A549 (cell line): ENCODE data around the gene COQ9. TPM values are rescaled to one million over a fixed set of nuclear protein-coding genes. Genes with fewer than 3 reads are reported as not detected.
A peak's percentile ranks its signal among the peaks of the same experiment; 100 is the strongest.

Experiments
- ATAC-seq, 2 experiments: fragments of 200-7000 bp in 1 of 2; fragments of >200 bp in 1 of 2; cut with Nextera tagmentation in 1 of 2; cut with Tn5 transposase in 1 of 2; 3 replicates each; pipeline versions ENCODE4 v1.8.0 to v1.9.1; 2018 to 2020; ENCODE audit warnings: mild to moderate bottlenecking in 1 of 2, moderate library complexity in 1 of 2
- CTCF ChIA-PET: fragments of 300-600 bp; sonication (Branson Sonifier 250); formaldehyde crosslinking; extraction: SDS; loops from one replicate; lab custom pipeline; 2021; ENCODE audit warnings: antibody characterized with exemption, inconsistent platforms; lab: Yijun Ruan, JAX
- POLR2A ChIA-PET: fragments of 350-600 bp; formaldehyde crosslinking; extraction: SDS; loops from one replicate; lab custom pipeline; 2021; ENCODE audit warnings: antibody characterized with exemption, inconsistent platforms; lab: Yijun Ruan, JAX
- DNase-seq, 2 experiments: peaks; one replicate each; pipeline versions ENCODE4 v3.0.0 to v3.0.0-alpha.2; 2011 to 2016; ENCODE audit warnings: low read depth in 1 of 2, low spot score in 1 of 2
- FAIRE-seq: peaks from 2 replicates; lab custom pipeline; 2011; peaks lifted over from hg19 to GRCh38; lab: Jason Lieb, UNC
- H3K27ac ChIP-seq, 2 experiments: fragments of >200 bp; sonication (Bioruptor Twin); formaldehyde crosslinking; 3 replicates each; pipeline ENCODE4 v1.5.1; 2016 to 2017
- H3K4me1 ChIP-seq: fragments of >200 bp; sonication (Bioruptor Twin); formaldehyde crosslinking; 3 replicates; pipeline ENCODE4 v1.6.1; 2016
- H3K4me2 ChIP-seq: fragments of >200 bp; sonication (Bioruptor Twin); formaldehyde crosslinking; 3 replicates; pipeline ENCODE4 v1.6.1; 2016
- H3K4me3 ChIP-seq: fragments of >200 bp; sonication (Bioruptor Twin); formaldehyde crosslinking; 3 replicates; pipeline ENCODE4 v1.5.1; 2016
- H3K9me3 ChIP-seq: fragments of >200 bp; sonication (Bioruptor Twin); formaldehyde crosslinking; 3 replicates; pipeline ENCODE4 v1.6.1; 2016
- BHLHE40 ChIP-seq: IDR thresholded peaks from 2 replicates; pipeline ENCODE4 v1.6.1; 2012; ENCODE audit warnings: low read depth, low read length, inconsistent platforms
- CHD4 ChIP-seq: fragments of 200-600 bp; sonication (generic); IDR thresholded peaks from 2 replicates; pipeline ENCODE4 v1.6.1; 2016; ENCODE audit warnings: antibody characterized with exemption, mild to moderate bottlenecking, borderline replicate concordance
- EHF ChIP-seq: fragments of 250-450 bp; sonication (Bioruptor Pico); IDR thresholded peaks from 2 replicates; pipeline ENCODE4 v1.5.0; 2020; ENCODE audit warnings: mild to moderate bottlenecking
- EP300 ChIP-seq, 2 experiments: fragments of >200 bp; sonication (Bioruptor Twin); formaldehyde crosslinking; IDR thresholded peaks; 2 replicates in 1 of 2; 3 replicates in 1 of 2; pipeline ENCODE4 v1.6.1; 2016 to 2017
- ESRRA ChIP-seq: fragments of 150-350 bp; IDR thresholded peaks from 2 replicates; pipeline ENCODE4 v1.6.1; 2014; ENCODE audit warnings: mild to moderate bottlenecking, low read length, borderline replicate concordance
- HEYL ChIP-seq: fragments of 250-450 bp; sonication (Bioruptor Pico); IDR thresholded peaks from 2 replicates; pipeline ENCODE4 v1.8.0; 2021; ENCODE audit warnings: mild to moderate bottlenecking, moderate library complexity
- HOXA7 ChIP-seq: fragments of 250-450 bp; sonication (Bioruptor Pico); IDR thresholded peaks from 2 replicates; pipeline ENCODE4 v1.5.0; 2020; ENCODE audit warnings: mild to moderate bottlenecking, moderate library complexity
- HOXB13 ChIP-seq: fragments of 250-450 bp; sonication (Bioruptor Pico); IDR thresholded peaks from 2 replicates; pipeline ENCODE4 v1.5.0; 2020; ENCODE audit warnings: low read depth, mild to moderate bottlenecking, moderate library complexity
- JUN ChIP-seq, 2 experiments: fragments of >200 bp; sonication (Bioruptor Twin); formaldehyde crosslinking; IDR thresholded peaks; 2 replicates in 1 of 2; 3 replicates in 1 of 2; pipeline ENCODE4 v1.6.1; 2016 to 2017
- KDM5A ChIP-seq: fragments of 200-600 bp; sonication (generic); IDR thresholded peaks from 2 replicates; pipeline ENCODE4 v1.6.1; 2016; ENCODE audit warnings: antibody characterized with exemption, mild to moderate bottlenecking
- MAZ ChIP-seq: fragments of 150-350 bp; IDR thresholded peaks from 2 replicates; pipeline ENCODE4 v1.6.1; 2014; ENCODE audit warnings: antibody characterized with exemption, low read depth, low read length, borderline replicate concordance
- NPAS2 ChIP-seq: fragments of 250-450 bp; sonication (Bioruptor Pico); IDR thresholded peaks from 2 replicates; pipeline ENCODE4 v1.8.0; 2022; ENCODE audit warnings: mild to moderate bottlenecking, moderate library complexity, borderline replicate concordance
- POLR2A ChIP-seq: IDR thresholded peaks from 2 replicates; pipeline ENCODE4 v1.6.1; 2012; ENCODE audit warnings: mild to moderate bottlenecking, low read length
- POLR2AphosphoS2 ChIP-seq: conservative IDR thresholded peaks from 2 replicates; pipeline ENCODE4 v1.6.1; 2012; ENCODE audit warnings: low read length, improper control_type of control experiment, inconsistent platforms
- RAD21 ChIP-seq, 2 experiments: fragments of >200 bp in 1 of 2; sonication (Bioruptor Twin) in 1 of 2; formaldehyde crosslinking in 1 of 2; IDR thresholded peaks in 1 of 2; conservative IDR thresholded peaks in 1 of 2; 2 replicates in 1 of 2; 3 replicates in 1 of 2; pipeline ENCODE4 v1.6.1; 2012 to 2018; ENCODE audit warnings: inconsistent platforms in 1 of 2
- SMC3 ChIP-seq: fragments of >200 bp; sonication (Bioruptor Twin); formaldehyde crosslinking; IDR thresholded peaks from 3 replicates; pipeline ENCODE4 v1.6.1; 2018; ENCODE audit warnings: inconsistent platforms
- SREBF2 ChIP-seq: fragments of 450-650 bp; IDR thresholded peaks from 2 replicates; pipeline ENCODE4 v1.6.1; 2014; ENCODE audit warnings: mild to moderate bottlenecking, moderate library complexity
- TFCP2L1 ChIP-seq: fragments of 250-450 bp; sonication (Bioruptor Pico); IDR thresholded peaks from 2 replicates; pipeline ENCODE4 v1.5.0; 2021; ENCODE audit warnings: mild to moderate bottlenecking
- ZNF302 ChIP-seq: fragments of 250-450 bp; sonication (Bioruptor Pico); IDR thresholded peaks from 2 replicates; pipeline ENCODE4 v1.9.0; 2021; ENCODE audit warnings: inconsistent platforms, mild to moderate bottlenecking, moderate library complexity
- ZSCAN20 ChIP-seq: fragments of 250-450 bp; sonication (Bioruptor Pico); IDR thresholded peaks from 2 replicates; pipeline ENCODE4 v1.8.0; 2022; ENCODE audit warnings: mild to moderate bottlenecking, moderate library complexity
- WGBS: methylation state at CpG from one replicate; pipeline ENCODE4 v1.1.6; 2017; ENCODE audit errors: missing lambda C conversion rate; 5-methylcytosine and 5-hydroxymethylcytosine counted together
- polyA plus RNA-seq, 4 experiments: library from polyadenylated mRNA; depleted of rRNA in 3 of 4; stranded (reverse); fragments of >200 nt; fragmentation: RNase III in 1 of 4; extraction: RNeasy Plus Mini Kit Qiagen cat#74134 plus additional on column Dnase treatment in 1 of 4; gene quantifications; 2 replicates in 3 of 4; 3 replicates in 1 of 4; pipeline ENCODE4 v1.2.3, GENCODE V29; 2011 to 2017
- TF ChIP-seq, protein P1 (sequence below): fragments of 200-600 bp; sonication (generic); IDR thresholded peaks from 2 replicates; pipeline ENCODE4 v1.6.1; 2016; ENCODE audit warnings: antibody characterized with exemption, mild to moderate bottlenecking, moderate library complexity
- TF ChIP-seq, protein P2 (sequence below): IDR thresholded peaks from 2 replicates; pipeline ENCODE4 v1.6.1; 2012; ENCODE audit warnings: low read depth, borderline replicate concordance
- TF ChIP-seq, protein P3 (sequence below): fragments of 150-350 bp; IDR thresholded peaks from 2 replicates; pipeline ENCODE4 v1.6.1; 2014; ENCODE audit warnings: low read depth, mild to moderate bottlenecking, low read length
- TF ChIP-seq, protein P4 (sequence below): IDR thresholded peaks from 2 replicates; pipeline ENCODE4 v1.6.1; 2012
- TF ChIP-seq, protein P5 (sequence below): fragments of 450-650 bp; IDR thresholded peaks from 2 replicates; pipeline ENCODE4 v1.6.1; 2014; ENCODE audit warnings: antibody characterized with exemption

Gene COQ9
- polyA plus RNA-seq, 2 of the 4 experiments (the other 2 are of a cell fraction): 47.2 to 109 TPM

DNA sequence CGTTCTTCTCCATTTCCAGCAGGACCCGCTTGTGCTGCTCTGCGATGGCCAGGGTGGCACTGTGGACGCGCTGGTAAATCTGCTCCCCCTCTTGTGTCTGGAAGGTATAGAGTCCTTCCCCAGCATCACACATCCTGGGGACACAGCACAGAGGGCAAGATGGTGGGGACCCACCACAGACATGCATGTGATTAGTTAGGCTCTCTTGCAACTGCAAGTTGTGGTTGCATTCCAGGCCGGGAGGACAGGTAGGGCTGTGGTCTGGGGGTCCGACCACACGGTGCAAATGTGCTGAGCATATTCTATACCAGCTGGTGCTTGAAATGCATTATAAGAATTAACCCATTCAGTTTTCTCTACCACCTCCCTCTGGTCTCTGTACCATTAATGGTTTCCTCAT is 26.6 kb downstream of the COQ9 start:
- peak overlapping the region; percentile 96 to 98 for H3K27ac ChIP-seq
- H3K9me3 ChIP-seq: no peaks in the 10 kb centered on the region
- no peak overlapping the region for H3K4me3 ChIP-seq
- H3K4me2 ChIP-seq: peak overlapping the region; percentile 87; the same call in 2 of the 3 replicates
- DNase-seq (no peak), ATAC-seq (no peak), FAIRE-seq (no peak)
- ChIA-PET CTCF (interaction anchor here (1.5 to 8.4 kb wide), 6 partner anchors 9 to 174 kb away, joined by 5 to 70 read pairs (median 17); partner anchors contain the start of genes DOK4 and POLR2C), POLR2A (no interaction called here)
- TF ChIP-seq CHD4 (no peak), HOXB13 (CRISPR knock-in tag) (no peak), TFCP2L1 (no peak), KDM5A (no peak), EHF (no peak), ESRRA (no peak), HOXA7 (CRISPR knock-in tag) (no peak), HEYL (CRISPR knock-in tag) (no peak), ZNF302 (no peak), POLR2A (no peak), ZSCAN20 (CRISPR knock-in tag) (no peak), SMC3 (no peak)
- TF ChIP-seq, protein P1, sequence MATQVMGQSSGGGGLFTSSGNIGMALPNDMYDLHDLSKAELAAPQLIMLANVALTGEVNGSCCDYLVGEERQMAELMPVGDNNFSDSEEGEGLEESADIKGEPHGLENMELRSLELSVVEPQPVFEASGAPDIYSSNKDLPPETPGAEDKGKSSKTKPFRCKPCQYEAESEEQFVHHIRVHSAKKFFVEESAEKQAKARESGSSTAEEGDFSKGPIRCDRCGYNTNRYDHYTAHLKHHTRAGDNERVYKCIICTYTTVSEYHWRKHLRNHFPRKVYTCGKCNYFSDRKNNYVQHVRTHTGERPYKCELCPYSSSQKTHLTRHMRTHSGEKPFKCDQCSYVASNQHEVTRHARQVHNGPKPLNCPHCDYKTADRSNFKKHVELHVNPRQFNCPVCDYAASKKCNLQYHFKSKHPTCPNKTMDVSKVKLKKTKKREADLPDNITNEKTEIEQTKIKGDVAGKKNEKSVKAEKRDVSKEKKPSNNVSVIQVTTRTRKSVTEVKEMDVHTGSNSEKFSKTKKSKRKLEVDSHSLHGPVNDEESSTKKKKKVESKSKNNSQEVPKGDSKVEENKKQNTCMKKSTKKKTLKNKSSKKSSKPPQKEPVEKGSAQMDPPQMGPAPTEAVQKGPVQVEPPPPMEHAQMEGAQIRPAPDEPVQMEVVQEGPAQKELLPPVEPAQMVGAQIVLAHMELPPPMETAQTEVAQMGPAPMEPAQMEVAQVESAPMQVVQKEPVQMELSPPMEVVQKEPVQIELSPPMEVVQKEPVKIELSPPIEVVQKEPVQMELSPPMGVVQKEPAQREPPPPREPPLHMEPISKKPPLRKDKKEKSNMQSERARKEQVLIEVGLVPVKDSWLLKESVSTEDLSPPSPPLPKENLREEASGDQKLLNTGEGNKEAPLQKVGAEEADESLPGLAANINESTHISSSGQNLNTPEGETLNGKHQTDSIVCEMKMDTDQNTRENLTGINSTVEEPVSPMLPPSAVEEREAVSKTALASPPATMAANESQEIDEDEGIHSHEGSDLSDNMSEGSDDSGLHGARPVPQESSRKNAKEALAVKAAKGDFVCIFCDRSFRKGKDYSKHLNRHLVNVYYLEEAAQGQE: no peak
- TF ChIP-seq, protein P2, sequence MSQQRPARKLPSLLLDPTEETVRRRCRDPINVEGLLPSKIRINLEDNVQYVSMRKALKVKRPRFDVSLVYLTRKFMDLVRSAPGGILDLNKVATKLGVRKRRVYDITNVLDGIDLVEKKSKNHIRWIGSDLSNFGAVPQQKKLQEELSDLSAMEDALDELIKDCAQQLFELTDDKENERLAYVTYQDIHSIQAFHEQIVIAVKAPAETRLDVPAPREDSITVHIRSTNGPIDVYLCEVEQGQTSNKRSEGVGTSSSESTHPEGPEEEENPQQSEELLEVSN: no peak
- H3K4me1 ChIP-seq: peaks cover 97% of the 10 kb centered on the region
- WGBS: 81% methylated on average over 7 of the region's 8 CpGs

DNA sequence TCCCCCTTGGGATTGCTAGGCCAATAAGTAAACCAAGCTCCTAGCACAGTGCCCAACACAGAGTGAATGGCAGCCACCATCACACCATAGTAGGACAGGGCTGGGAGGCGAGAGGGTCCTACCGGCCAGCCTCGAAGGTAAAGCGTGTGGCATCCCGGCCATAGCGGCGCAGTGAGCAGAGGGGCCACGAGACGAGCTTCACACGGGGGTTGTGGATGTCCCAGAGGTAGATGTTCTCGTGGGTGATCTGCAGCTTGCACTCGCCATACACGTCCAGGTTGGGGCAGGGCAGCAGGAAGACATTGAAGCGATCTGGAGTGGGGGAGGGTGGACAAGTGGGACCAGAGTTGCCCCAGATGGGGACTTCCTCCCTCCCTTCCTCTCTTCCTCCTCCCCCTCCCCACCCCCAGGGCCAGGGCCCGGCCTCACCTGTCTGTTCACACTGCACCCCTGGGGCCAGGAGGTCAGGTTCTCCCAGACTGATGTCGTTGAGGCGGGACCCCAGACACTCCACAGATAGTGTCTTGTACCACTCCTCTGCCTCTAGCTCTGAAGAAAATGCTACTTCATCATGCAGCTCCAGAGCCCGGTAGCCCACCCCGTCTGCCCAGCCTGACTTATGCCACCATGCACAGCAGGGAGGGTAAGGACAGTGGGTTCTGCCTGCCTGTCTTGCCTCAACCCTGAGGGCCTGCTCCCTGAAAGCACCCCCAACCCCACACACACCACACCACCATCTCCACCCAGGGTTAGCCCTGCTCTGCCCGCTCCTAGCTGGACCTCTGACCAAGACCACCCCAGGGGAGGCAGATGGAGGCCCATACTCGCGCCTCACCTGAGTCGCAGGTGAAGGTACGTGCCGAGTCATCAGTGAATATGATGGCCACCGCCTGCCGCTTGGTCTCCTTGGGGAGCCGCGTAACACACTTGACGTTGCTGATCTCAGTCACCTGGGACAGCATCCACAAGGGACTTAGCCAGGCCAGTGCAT is 27.7 kb downstream of the COQ9 start:
- POLR2A ChIA-PET: no interaction called here
- H3K27ac ChIP-seq: peak overlapping the region; percentile 96 to 98
- no peak for DNase-seq
- peaks cover 97% of the 10 kb centered on the region for H3K4me1 ChIP-seq
- WGBS: 90% methylated on average over 30 of the region's 30 CpGs
- TF ChIP-seq POLR2AphosphoS2: no peak
- TF ChIP-seq, protein P3, sequence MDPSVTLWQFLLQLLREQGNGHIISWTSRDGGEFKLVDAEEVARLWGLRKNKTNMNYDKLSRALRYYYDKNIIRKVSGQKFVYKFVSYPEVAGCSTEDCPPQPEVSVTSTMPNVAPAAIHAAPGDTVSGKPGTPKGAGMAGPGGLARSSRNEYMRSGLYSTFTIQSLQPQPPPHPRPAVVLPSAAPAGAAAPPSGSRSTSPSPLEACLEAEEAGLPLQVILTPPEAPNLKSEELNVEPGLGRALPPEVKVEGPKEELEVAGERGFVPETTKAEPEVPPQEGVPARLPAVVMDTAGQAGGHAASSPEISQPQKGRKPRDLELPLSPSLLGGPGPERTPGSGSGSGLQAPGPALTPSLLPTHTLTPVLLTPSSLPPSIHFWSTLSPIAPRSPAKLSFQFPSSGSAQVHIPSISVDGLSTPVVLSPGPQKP: no peak
- TF ChIP-seq, protein P4, sequence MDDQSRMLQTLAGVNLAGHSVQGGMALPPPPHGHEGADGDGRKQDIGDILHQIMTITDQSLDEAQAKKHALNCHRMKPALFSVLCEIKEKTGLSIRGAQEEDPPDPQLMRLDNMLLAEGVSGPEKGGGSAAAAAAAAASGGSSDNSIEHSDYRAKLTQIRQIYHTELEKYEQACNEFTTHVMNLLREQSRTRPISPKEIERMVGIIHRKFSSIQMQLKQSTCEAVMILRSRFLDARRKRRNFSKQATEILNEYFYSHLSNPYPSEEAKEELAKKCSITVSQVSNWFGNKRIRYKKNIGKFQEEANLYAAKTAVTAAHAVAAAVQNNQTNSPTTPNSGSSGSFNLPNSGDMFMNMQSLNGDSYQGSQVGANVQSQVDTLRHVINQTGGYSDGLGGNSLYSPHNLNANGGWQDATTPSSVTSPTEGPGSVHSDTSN: no peak
- TF ChIP-seq BHLHE40: no peak
- no peak for TF ChIP-seq SREBF2
- no peak for TF ChIP-seq MAZ
- TF ChIP-seq NPAS2 (CRISPR knock-in tag): no peak
- no peak for TF ChIP-seq TFCP2L1
- no peak for TF ChIP-seq EP300 (IDR thresholded peaks at IDR 0.05)
- TF ChIP-seq HOXA7 (CRISPR knock-in tag): no peak
- TF ChIP-seq, protein P5, sequence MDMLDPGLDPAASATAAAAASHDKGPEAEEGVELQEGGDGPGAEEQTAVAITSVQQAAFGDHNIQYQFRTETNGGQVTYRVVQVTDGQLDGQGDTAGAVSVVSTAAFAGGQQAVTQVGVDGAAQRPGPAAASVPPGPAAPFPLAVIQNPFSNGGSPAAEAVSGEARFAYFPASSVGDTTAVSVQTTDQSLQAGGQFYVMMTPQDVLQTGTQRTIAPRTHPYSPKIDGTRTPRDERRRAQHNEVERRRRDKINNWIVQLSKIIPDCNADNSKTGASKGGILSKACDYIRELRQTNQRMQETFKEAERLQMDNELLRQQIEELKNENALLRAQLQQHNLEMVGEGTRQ: no peak
- TF ChIP-seq RAD21 (conservative IDR thresholded peaks at IDR 0.05 in 1 of 2, IDR thresholded peaks at IDR 0.05 in 1 of 2): no peak
- TF ChIP-seq ZSCAN20 (CRISPR knock-in tag): no peak
- no peak for TF ChIP-seq JUN (IDR thresholded peaks at IDR 0.05)
- TF ChIP-seq, all 56 proteins: peak for 0
- CTCF ChIA-PET: interaction anchor here (0.7 to 8.4 kb wide), 14 partner anchors 10 to 175 kb away, joined by 3 to 70 read pairs (median 4); partner anchors contain the start of genes DOK4 and POLR2C
- ATAC-seq (no peak), FAIRE-seq (no peak)
- Histone ChIP-seq H3K4me3 (no peak overlapping the region), H3K9me3 (no peaks in the 10 kb centered on the region), H3K4me2 (peak overlapping the region; percentile 93)
